HCT116 (cell line): ENCODE data around the gene DMBX1. TPM values are rescaled to one million over a fixed set of nuclear protein-coding genes. Genes with fewer than 3 reads are reported as not detected.

Source experiments
- ATAC-seq: fragments of 200-7000 bp; cut with Tn5 transposase; 2 replicates; pipeline ENCODE4 v1.9.1; 2020; ENCODE audit warnings: mild to moderate bottlenecking, moderate library complexity
- BruUV-seq: library from RNA; stranded (reverse); fragments of 400-500 nt; replicated peaks from 2 replicates; lab custom pipeline; 2021; lab: Mats Ljungman, UMichigan
- CTCF ChIA-PET: fragments of 300-600 bp; sonication (Branson Sonifier 250); formaldehyde crosslinking; loops from one replicate; lab custom pipeline; 2021; ENCODE audit warnings: antibody characterized with exemption; lab: Charles Lee
- POLR2A ChIA-PET: fragments of 300-600, 350-600 bp; sonication (Branson Sonifier 250); formaldehyde crosslinking; loops from one replicate; lab custom pipeline; 2021; ENCODE audit warnings: antibody characterized with exemption; lab: Charles Lee
- RAD21 ChIA-PET, 2 experiments: fragments of 300-600 bp; sonication (Branson Sonifier 250); formaldehyde crosslinking; loops; one replicate each; lab custom pipeline; 2023; ENCODE audit warnings: low total read pairs in 2 of 2; ENCODE audit not compliant: uncharacterized antibody in 2 of 2, unreplicated experiment in 2 of 2, low non-redundant PET in 1 of 2; lab: Charles Lee
- DNase-seq: peaks from one replicate; pipeline ENCODE4 v3.0.0-alpha.2; 2010; ENCODE audit warnings: low read depth, low spot score
- H2AFZ ChIP-seq: fragments of 200-600 bp; shearing (Covaris generic), sonication (generic); 2 replicates; pipeline ENCODE4 v1.6.1; 2017; ENCODE audit warnings: low read depth, mixed run types, mixed read lengths, antibody characterized with exemption, low read length; ENCODE audit not compliant: poor library complexity, severe bottlenecking
- H3K27ac ChIP-seq: 2 replicates; pipeline ENCODE4 v1.5.1; 2012; ENCODE audit warnings: low read depth, low read length
- H3K27me3 ChIP-seq: fragments of 200-600 bp; sonication (generic); 2 replicates; pipeline ENCODE4 v1.6.1; 2016; ENCODE audit warnings: mixed run types, low read length, mixed read lengths; ENCODE audit not compliant: insufficient read depth
- H3K36me3 ChIP-seq, 2 experiments: fragments of 200-500 bp in 1 of 2; fragments of 200-600 bp in 1 of 2; sonication (Bioruptor generic) in 1 of 2; sonication (generic) in 1 of 2; 2 replicates each; pipeline versions ENCODE4 v1.5.1 to v1.6.1; 2014 to 2016; ENCODE audit warnings: low read length in 2 of 2, inconsistent platforms in 1 of 2, mixed read lengths in 1 of 2, mixed run types in 1 of 2; ENCODE audit not compliant: insufficient read depth in 2 of 2, control insufficient read depth in 1 of 2
- H3K4me1 ChIP-seq, 2 experiments: fragments of 200-600 bp in 1 of 2; sonication (generic) in 1 of 2; 2 replicates each; pipeline versions ENCODE4 v1.5.1 to v1.6.1; 2012 to 2017; ENCODE audit warnings: low read length in 2 of 2, inconsistent platforms in 1 of 2, mild to moderate bottlenecking in 1 of 2, mixed read lengths in 1 of 2, mixed run types in 1 of 2, moderate library complexity in 1 of 2; ENCODE audit not compliant: insufficient read depth in 2 of 2, control insufficient read depth in 1 of 2
- H3K4me2 ChIP-seq: fragments of 200-600 bp; sonication (generic); 2 replicates; pipeline ENCODE4 v1.6.1; 2017; ENCODE audit warnings: mixed run types, low read length, mixed read lengths
- H3K4me3 ChIP-seq, 2 experiments: fragments of 200-600 bp in 1 of 2; sonication (generic) in 1 of 2; replicated peaks in 1 of 2; 2 replicates each; pipeline ENCODE4 v1.5.1; 2011 to 2016; ENCODE audit warnings: low read length in 2 of 2, control low read depth in 1 of 2, low read depth in 1 of 2, mild to moderate bottlenecking in 1 of 2, mixed read lengths in 1 of 2, mixed run types in 1 of 2
- H3K79me2 ChIP-seq: fragments of 200-600 bp; sonication (generic); 2 replicates; pipeline ENCODE4 v1.6.1; 2017; ENCODE audit warnings: mild to moderate bottlenecking, mixed run types, low read length, moderate library complexity, mixed read lengths; ENCODE audit not compliant: insufficient read depth
- H3K9ac ChIP-seq: fragments of 200-600 bp; sonication (generic); 2 replicates; pipeline ENCODE4 v1.6.1; 2016; ENCODE audit warnings: low read length, mixed read lengths
- H3K9me2 ChIP-seq: fragments of 200-600 bp; sonication (generic), shearing (Covaris generic); 2 replicates; pipeline ENCODE4 v1.6.1; 2017; ENCODE audit warnings: mixed run types, mild to moderate bottlenecking, moderate library complexity; ENCODE audit not compliant: insufficient read depth
- H3K9me3 ChIP-seq, 2 experiments: fragments of 200-500 bp in 1 of 2; fragments of 200-600 bp in 1 of 2; sonication (Bioruptor generic) in 1 of 2; sonication (generic) in 1 of 2; 2 replicates each; pipeline ENCODE4 v1.6.1; 2014 to 2017; ENCODE audit warnings: low read length in 2 of 2, mixed read lengths in 2 of 2, inconsistent platforms in 1 of 2, low read depth in 1 of 2, mild to moderate bottlenecking in 1 of 2, mixed run types in 1 of 2, moderate library complexity in 1 of 2; ENCODE audit not compliant: control insufficient read depth in 1 of 2, insufficient read depth in 1 of 2
- H4K20me1 ChIP-seq: fragments of 200-600 bp; sonication (generic), shearing (Covaris generic); 2 replicates; pipeline ENCODE4 v1.6.1; 2017; ENCODE audit warnings: mixed run types, mild to moderate bottlenecking, moderate library complexity; ENCODE audit not compliant: insufficient read depth
- ATF3 ChIP-seq: IDR thresholded peaks from 2 replicates; pipeline ENCODE4 v1.6.1; 2012
- CTCF ChIP-seq, 3 experiments: fragments of 200-600 bp in 1 of 3; sonication (generic) in 1 of 3; IDR thresholded peaks in 2 of 3; conservative IDR thresholded peaks in 1 of 3; 2 replicates each; pipeline ENCODE4 v1.5.1; 2012 to 2017; ENCODE audit warnings: low read depth in 2 of 3, low read length in 2 of 3, antibody characterized with exemption in 1 of 3, borderline replicate concordance in 1 of 3, control low read depth in 1 of 3, mild to moderate bottlenecking in 1 of 3, mixed read lengths in 1 of 3, mixed run types in 1 of 3, moderate library complexity in 1 of 3; ENCODE audit not compliant: insufficient read depth in 1 of 3
- ELF1 ChIP-seq: IDR thresholded peaks from 2 replicates; pipeline ENCODE4 v1.6.1; 2012; ENCODE audit warnings: low read depth, borderline replicate concordance
- EZH2 ChIP-seq: fragments of 200-600 bp; sonication (generic); IDR thresholded peaks from 2 replicates; pipeline ENCODE4 v1.6.1; 2017; ENCODE audit warnings: antibody characterized with exemption, mixed run types
- EZH2phosphoT487 ChIP-seq: fragments of 200-600 bp; IDR thresholded peaks from 2 replicates; pipeline ENCODE4 v1.6.1; 2018; ENCODE audit warnings: antibody characterized with exemption, borderline replicate concordance
- POLR2A ChIP-seq: IDR thresholded peaks from 2 replicates; pipeline ENCODE4 v1.7.0; 2011; ENCODE audit warnings: borderline replicate concordance; ENCODE audit not compliant: insufficient read depth, insufficient read length; ENCODE audit errors: extremely low read depth
- REST ChIP-seq: IDR thresholded peaks from 2 replicates; pipeline ENCODE4 v1.6.1; 2012; ENCODE audit warnings: low read depth
- SIN3A ChIP-seq: IDR thresholded peaks from 2 replicates; pipeline ENCODE4 v1.6.1; 2012; ENCODE audit warnings: low read depth
- SP1 ChIP-seq: IDR thresholded peaks from 2 replicates; pipeline ENCODE4 v1.6.1; 2012; ENCODE audit warnings: low read depth
- ZNF274 ChIP-seq: fragments of 200-500 bp; sonication (Bioruptor generic); IDR thresholded peaks from 2 replicates; pipeline ENCODE4 v1.6.1; 2014; ENCODE audit warnings: mild to moderate bottlenecking, low read depth, low read length, inconsistent platforms
- intact Hi-C: fragments of 100-400 bp; cut with micrococcal nuclease; formaldehyde crosslinking; loops from 2 replicates; pipeline ENCODE4 v1.10.0; 2022
- total RNA-seq: library from RNA; stranded (reverse); gene quantifications from one replicate; pipeline ENCODE4 v1.2.1, GENCODE V29; 2021; ENCODE audit not compliant: unreplicated experiment

Gene DMBX1
- total RNA-seq, 1 experiment from 2014 or later: 4.3 TPM

GRCh38 chr1:46533179-46533864 lies 43.7 kb downstream of the DMBX1 start:
- ATAC-seq (no peak), DNase-seq (no peak)
- Histone ChIP-seq H3K9me3 (no peaks in the 10 kb centered on the region), H4K20me1 (no peaks in the 10 kb centered on the region), H3K9ac (no peak overlapping the region), H2AFZ (no peak overlapping the region), H3K79me2 (no peaks in the 10 kb centered on the region), H3K4me3 (no peak overlapping the region), H3K9me2 (no peaks in the 10 kb centered on the region), H3K27ac (no peak overlapping the region), H3K4me1 (peaks cover 2 to 13% of the 10 kb centered on the region in 2 experiments; a peak in 3 of 4 replicates), H3K36me3 (no peaks in the 10 kb centered on the region), H3K27me3 (0 out of 2 replicates have a peak, but pooled peaks cover 3% of the 10 kb centered on the region), H3K4me2 (no peak overlapping the region)
- CTCF ChIA-PET: interaction anchor here (0.9 kb wide), 1 partner anchor 45 kb away, joined by 3 read pairs; no protein-coding TSS in a partner anchor
- TF ChIP-seq ELF1 (no peak), EZH2 (no peak), ZNF274 (no peak), CTCF (IDR thresholded peaks at IDR 0.05 in 2 of 3, conservative IDR thresholded peaks at IDR 0.05 in 1 of 3; ENCODE audit: borderline replicate concordance in 1 of 3, insufficient read depth in 1 of 3, low read depth in 2 of 3, low read length in 2 of 3) (no peak), ATF3 (no peak), SIN3A (no peak), SP1 (no peak), EZH2phosphoT487 (no peak), POLR2A (no peak), REST (no peak)
- intact Hi-C loops: no loop called here
- BruUV-seq: no TSS peak
- POLR2A ChIA-PET: no interaction called here
- RAD21 ChIA-PET: no interaction called here
